GM21786 (cell line): ENCODE measurements around the gene TWIST2.

Experiments
- ATAC-seq: cut with Tn5 transposase; IDR thresholded peaks from one replicate; pipeline ENCODE4 v1.9.1; 2021; ENCODE audit not compliant: unreplicated experiment

Gene TWIST2

DNA sequence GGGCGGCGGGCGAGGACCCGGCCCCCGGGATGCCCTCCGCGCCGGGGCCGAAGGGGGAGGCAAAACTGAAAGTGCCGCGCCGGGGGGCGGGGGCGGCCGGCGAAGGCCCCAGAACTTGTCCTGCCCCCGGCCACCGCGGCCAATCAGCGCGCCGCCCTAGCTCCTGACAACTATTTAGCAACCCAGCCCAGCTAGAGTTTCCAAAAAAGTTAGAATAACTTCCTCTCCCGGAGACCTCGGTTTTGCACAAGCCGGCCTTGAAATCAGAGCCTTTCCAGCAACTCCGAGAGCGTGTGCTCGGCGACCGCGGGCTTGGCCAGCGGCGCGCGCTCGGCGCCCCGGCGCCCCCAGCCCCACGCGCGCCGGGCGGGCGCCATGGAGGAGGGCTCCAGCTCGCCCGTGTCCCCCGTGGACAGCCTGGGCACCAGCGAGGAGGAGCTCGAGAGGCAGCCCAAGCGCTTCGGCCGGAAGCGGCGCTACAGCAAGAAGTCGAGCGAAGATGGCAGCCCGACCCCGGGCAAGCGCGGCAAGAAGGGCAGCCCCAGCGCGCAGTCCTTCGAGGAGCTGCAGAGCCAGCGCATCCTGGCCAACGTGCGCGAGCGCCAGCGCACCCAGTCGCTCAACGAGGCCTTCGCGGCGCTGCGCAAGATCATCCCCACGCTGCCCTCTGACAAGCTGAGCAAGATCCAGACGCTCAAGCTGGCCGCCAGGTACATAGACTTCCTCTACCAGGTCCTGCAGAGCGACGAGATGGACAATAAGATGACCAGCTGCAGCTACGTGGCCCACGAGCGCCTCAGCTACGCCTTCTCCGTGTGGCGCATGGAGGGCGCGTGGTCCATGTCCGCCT, at the start of gene TWIST2:
TWIST2 (plus strand) TSS at position 245 of the 850 bp plus-strand sequence; CDS start at position 376, 131 bp downstream.
- ATAC-seq, result no peak

DNA sequence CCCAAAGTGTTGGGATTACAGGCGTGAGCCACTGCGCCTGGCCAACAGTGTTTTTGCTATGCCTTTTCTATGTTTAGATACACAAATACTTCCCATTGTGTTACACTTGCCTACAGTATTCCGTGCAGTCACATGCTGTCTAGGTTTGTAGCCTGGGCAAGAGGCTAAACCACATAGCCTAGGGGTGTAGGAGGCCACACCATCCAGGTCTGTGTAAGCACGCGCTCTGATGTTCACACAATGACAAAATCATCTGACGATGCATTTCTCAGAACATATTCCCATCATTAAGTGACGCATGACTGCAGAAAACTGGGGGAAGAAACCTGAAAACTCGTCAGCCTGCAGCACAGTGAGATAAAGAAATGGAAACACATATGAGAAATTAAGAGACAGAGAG, 46.1 kb upstream of the TWIST2 start:
- no peak for ATAC-seq

DNA sequence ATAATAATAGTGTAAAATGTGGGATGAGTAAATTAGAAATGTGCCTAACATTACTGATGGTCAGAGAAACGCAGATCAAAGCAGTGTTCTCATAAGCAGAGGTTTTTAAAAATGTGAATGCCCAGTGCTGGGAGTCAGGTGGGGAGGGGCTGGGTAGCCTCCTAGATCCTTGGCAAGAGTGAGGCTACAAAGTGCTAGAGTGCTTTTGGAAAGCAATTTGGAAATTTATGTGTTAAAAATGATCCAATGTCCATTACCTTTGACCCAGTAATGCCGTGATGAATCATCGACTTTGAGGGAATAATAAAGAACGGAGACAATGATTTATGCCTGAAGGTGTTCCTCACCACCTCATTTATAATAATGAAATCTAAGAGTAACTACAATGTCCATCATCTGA, 44.9 kb upstream of the TWIST2 start:
- ATAC-seq, result no peak

DNA sequence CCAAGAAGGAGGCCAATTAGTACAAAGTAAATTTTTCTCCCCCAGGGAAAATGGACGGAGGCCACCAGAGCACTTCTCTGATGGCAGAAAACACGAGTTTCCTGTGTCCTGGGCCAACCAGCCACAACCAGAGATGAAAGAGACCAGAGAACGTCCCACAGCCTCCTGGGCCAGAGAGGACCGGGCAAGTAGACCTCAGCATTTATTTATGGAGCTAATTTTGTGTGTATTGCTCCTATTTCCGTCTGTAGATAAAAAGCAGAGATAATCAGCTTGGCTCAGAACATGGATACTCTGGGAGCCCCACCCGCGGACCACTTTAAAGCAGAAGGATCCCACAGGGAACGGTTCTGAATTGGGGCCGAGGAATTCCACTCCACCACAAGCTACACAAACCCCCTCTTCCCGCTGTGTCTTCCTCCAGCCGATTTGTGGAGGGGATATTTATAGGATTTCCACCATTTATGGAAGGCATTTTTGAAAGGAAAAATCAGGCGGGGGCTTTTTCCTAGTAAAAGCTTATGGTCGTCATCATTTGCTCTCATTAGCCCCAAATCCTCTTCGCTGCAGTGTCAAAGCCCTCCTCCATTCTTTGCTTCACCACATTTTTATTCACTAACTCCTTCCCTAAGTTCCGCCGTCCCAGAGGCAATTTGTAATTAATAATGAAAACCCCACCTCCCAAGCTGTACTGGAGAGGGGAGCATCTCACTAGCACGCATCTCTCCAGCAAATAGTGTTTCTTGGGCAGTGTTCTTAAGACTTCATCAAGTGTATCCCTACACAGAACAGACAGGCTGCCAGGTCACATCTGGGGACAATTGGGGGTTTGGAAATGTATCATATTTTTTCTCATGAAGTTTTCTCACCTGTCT, 43.7 kb upstream of the TWIST2 start:
- ATAC-seq, result no peak

DNA sequence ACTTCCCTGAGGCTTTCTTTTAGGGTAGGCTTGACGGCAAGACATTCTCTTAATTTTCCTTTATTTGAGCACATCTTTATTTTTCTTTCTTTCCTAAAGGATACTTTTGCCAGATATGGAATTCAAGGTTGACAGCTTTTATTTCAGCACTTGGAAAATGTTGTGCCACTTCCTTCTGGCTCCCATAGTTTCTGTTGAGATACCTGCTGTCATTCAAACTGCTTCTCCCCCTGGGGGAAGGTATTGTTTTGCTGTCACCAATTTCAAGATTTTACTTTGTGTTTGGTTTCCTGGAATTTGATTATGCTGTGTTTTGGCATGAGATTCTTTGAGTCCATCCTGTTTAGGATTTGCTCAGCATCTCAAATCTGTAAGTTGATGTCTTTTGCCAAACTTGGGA, 39.1 kb upstream of the TWIST2 start:
- no peak for ATAC-seq

DNA sequence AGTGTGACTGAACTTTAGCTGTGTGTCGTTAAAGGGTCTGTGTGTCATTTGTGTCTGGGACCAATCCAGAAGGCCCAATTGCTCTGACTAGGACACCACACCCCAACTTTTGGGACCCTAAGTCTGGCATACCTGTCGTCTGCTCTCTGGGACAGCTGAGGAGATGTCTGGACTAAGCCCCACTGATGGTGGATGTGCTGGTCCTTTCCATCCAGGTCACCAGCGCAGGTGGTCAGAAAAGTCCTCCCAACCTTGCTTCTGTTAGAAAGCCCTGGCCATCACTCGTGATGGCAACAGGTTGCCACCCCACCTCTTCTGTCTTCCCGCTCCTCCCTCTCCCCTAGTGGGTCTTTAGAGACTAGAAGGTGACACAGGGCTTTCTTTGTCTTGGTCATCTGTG, 37.6 kb upstream of the TWIST2 start:
- no peak for ATAC-seq

DNA sequence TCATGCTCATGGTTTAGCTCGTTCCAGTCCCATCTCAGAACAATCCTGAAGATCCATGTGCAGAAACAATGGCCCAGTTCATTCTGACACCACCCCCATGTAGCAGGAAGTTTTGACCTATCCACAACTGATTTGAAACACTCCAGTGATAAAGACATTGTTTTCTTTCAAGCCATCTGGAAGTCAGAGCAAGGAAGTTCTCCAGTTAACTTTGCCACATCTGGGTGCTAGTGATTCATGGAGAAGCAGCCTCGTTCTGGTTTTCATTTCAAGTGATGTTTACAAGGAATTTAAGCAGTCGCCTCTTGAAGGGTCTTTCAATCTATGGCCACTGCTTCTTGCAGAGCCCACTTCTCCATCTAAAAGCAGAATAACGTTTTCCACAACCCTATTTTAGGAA, 36.6 kb upstream of the TWIST2 start:
- ATAC-seq, result no peak

DNA sequence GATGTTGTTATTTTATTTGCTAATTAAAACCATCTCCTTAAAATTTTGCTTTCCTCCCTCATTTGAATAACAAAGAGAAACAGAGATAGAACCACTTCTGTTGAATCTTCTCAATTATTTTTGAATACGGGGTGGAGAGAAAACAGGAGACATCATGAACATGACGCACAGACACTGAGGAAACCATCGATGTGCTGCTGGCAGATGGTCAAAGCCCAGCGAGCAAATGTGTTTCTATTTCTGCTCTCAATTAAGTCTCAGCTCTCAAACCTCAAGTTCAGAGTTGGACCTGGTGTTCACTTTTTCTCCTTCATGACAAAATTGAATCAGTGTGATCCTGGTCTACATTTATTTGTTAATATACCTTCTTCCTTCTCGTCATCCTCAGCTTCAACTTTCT, 36.1 kb upstream of the TWIST2 start:
- ATAC-seq, result no peak

DNA sequence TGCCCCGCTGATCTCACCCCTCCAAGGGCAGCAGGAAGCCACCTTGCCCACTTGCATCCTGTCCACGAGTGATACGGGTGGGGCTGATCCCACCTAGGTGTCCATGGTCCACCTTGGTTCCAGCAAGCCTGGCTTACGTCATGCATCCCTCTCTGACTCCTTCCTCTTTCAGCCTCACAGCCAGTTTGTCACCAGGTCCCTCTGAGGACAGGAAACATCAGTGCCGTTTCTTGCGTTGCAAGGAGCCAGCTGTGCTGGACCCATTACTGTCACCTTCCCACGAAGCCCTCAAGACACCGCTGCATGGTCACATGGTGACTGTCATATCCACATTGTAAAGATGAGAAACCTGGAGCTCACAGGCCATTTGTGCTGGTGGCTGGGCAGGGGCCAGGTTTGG, 34.8 kb upstream of the TWIST2 start:
- no peak for ATAC-seq

DNA sequence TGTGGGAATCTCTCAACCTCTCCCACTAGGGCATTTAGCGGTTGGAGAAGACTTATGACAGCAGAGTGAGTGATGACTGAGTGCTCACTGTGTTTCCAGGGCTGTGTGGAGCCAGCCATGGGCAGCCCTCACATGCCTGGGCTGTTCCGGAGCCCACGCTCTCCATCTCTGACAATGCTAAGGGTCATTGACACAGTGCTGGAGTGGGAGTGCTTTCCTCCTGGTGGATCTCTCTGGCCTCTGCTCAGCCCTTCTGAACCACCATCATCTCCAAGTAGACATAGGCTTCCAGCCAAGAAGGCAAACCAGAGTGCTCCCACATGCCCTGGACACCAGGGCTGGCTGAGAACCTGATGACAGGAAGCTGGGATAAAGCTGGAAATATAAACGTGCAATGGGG, 33.1 kb upstream of the TWIST2 start:
- ATAC-seq, result no peak

DNA sequence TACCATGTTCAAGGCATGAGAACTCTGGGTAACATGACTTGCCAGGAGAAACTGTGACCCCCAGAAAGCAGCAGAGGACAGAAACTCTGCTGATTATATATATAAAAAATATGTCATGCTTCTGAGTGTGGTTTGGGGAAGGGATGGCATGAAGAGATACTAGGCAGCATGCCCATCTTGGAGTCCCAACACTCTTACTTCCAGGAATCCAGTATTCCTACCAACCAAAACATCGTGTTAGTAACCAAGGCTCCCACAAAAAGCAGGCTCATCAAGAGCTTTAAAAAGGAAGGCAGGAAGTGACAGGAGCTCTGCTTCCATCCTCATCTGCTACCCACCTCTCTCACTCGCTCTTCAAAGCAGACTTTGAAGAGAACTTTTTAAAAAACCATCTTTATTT, 31.6 kb upstream of the TWIST2 start:
- no peak for ATAC-seq

DNA sequence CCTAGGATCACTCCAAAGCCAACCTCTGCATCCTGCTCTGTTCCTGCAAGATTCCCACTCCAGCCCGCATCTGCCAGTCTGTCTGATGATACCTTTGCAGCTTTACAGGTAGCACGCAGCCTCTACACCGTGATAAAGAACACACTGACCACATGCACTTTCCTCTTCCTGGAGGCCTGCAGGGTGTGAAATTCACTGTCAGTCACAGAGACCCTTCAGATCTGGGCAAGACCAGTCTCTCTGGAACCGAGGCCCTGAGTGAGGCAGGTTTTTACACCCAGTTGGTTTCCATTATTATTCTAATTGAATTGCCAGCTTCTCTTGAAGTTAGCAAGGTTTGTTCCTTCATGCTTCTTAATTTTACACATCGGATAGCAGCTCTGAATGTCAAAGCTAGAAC, 30.5 kb upstream of the TWIST2 start:
- no peak for ATAC-seq

DNA sequence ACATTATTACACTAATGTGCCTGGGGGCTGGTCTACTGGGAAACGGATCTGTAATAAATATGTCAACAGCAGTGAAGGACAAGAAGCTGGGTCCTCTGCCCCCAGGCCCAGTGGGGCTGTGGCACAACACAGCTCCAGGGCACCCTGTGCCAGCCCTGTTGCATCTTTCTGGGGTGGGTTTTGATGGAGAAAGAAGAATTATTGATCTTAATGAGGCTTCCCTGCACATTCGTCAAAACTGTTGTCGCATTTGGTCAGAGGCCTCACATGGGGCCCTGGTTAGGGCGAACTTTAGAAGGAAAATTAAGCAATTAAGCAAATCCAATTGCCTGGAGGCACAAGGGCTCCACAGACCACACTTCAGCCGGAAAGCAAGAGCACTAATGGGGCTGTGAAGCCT, 30.0 kb upstream of the TWIST2 start:
- ATAC-seq, result no peak

DNA sequence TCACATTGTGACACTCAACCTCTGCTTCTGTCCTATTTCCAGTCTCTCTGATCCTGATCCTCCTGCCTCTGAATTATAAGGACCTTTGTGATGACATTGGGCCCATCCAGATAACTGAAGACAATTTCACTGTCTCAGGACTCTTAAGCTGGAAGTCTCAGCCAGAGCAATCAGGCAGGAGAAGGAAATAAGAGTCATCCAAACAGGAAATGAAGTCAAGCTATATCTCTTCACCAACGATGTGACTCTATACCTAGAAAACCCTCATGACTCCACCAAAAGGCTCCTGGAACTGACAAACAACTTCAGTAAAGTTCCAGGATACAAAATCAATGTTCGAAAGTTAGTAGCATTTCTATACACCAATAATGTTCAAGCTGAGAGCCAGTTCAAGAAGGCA, 29.3 kb upstream of the TWIST2 start:
- ATAC-seq, result no peak

DNA sequence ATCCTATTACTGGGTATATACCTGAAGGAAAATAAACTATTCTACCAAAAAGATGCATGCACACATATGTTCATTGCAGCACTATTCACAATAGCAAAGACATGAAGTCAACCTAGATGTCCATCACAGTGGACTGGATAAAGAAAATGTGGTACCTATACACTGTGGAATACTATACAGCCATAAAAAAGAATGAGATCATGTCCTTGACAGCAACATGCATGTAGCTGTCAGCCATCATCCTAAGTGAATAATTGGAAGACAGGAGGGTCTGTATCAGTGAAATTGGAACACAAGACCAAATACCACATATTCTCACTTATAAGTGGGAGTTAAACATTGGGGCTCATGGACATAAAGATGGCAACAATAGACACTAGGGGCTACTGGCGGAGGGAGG, 27.7 kb upstream of the TWIST2 start:
- ATAC-seq, result no peak

DNA sequence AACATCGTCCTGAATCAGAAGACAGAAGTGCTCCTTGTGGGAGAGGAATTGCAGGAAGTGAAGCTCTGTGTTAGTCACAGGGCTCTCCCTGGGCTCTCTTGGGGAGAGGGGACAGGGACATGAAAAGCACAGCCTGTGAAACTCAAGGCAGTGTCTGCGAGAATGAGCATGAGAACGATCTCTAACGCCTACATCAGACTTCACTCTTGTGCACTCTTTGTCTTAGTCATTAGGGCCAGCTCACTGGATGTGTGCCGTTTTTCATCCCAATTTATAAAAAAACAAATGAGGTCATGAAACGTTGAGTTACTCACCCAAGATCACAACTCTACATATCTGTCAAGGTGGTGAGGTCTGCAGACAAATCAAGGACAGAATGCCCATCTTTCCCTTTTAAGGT, 27.0 kb upstream of the TWIST2 start:
- no peak for ATAC-seq

DNA sequence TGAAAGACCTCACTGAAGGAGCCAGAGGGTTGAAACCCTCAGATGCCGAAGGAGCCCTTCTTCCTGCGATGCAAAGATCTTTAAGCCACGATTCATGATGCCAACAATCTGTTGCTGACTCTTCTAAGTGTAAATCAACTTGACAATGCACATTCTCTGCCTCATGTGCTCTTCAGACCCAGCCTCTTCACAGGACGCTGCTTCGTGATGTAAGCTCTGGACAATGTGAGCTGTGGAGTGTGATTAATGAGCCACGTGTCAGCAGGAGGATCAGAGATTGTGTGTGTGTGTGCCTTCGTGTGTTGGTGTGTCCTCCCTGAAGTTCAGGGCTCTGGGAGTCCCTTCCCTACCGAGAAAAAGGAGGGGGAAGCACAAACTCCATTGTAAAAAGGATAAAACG, 26.5 kb upstream of the TWIST2 start:
- no peak for ATAC-seq

DNA sequence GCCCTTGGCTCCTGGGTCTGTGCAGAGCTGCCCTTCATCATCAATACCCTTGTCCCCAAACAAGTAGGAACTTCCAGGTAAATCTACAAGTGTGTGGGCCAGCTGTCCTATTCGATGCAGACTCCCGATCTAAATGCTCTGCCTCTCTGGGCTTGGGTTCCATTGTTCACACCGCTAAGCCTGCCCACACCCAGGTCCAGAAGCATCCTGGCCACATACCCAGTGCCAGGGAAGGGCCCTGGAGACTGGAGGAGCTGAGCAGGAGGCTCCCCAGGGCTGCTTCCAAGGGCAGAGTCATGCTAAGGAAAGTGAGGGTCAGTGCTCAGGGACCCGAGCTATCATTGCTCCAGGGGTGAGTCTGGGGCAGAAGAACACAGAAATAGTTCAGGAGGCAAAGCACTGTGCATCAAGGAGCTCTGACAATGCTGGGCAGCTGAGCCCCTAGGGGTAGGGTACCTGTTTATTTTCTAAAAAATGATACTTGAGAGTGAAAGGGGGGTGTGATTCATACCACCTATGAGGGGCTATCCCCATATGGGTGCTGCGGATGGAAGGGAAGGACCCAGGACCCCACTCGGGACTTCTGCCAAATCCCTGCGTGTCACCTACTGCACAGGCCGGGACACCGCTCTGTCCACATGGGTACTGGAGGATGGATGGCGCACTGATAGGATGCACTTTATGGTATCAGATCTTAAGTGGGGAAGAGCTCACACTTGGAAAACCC, 25.8 kb upstream of the TWIST2 start:
- ATAC-seq, result no peak

DNA sequence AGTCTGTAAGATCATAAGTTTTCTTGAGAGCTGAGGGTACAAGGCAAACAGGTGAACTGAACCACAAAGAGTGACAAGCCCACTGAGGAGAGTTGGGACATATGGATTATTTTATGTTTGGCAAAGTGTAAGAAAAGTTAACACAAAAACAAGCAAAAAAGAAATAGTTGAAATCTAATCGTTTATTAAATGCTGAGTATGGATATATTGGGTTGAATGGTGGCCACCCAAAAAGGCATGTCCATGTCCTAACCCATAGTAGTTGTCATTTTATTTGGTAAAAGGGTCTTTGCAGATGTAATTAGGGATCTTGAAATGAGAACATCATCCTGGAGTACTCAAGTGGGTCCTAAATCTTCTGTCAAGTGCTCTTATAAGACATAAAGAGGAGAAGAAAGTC, 24.9 kb upstream of the TWIST2 start:
- no peak for ATAC-seq

DNA sequence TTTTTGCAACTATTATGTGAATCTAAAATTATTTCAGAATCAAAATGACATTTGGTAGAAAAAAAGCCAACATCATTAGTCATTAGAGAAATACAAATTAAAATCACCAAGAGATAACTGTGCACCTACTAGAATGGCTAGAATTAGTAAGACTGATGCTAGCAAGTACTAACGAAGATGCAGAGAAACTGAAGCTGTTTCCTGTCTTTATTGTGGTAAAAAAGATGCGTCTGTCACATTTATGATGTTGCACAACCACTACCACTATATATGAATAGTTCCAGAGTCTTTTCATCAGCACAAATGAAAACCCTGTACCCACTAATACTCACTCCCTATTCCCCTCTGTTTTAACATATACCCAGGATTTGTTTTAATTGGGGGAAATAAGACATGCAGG, 16.7 kb upstream of the TWIST2 start:
- ATAC-seq, result no peak

DNA sequence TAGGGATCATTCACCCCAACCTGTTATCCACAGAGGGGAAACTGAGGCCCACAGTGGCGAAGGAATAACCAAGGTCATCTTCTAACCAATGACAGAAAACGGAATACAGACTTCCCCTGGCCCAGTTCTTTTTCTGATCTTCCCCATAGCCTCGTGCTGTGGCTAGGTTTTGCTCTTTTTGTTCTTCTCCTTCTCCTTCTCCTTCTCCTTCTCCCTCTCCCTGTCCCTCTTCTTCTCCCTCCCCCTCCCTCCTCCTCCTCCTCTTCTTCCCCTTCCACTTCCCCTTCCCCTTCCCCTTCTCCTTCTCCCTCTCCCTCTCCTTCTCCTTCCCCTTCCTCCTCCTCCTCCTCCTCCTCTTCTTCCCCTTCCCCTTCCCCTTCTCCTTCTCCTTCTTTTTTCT, 12.9 kb upstream of the TWIST2 start:
- no peak for ATAC-seq
